Panc1 (cell line): ENCODE measurements around the gene COMTD1. TPM values are rescaled to one million over a fixed set of nuclear protein-coding genes. Genes with fewer than 3 reads are reported as not detected.

Experiments used
- ATAC-seq: fragments of 200-7000 bp; cut with Tn5 transposase; 2 replicates; pipeline ENCODE4 v1.9.1; 2020; ENCODE audit warnings: mild to moderate bottlenecking, moderate library complexity
- BruUV-seq: library from RNA; stranded (reverse); fragments of 400-500 nt; replicated peaks from 2 replicates; lab custom pipeline; 2021; lab: Mats Ljungman, UMichigan
- CTCF ChIA-PET: fragments of 300-600 bp; sonication (Branson Sonifier 250); formaldehyde crosslinking; loops from one replicate; lab custom pipeline; 2022; ENCODE audit warnings: antibody characterized with exemption; lab: Charles Lee
- POLR2A ChIA-PET: fragments of 300-600 bp; sonication (Branson Sonifier 250); formaldehyde crosslinking; loops from one replicate; lab custom pipeline; 2022; ENCODE audit warnings: antibody characterized with exemption; lab: Charles Lee
- DNase-seq: peaks from one replicate; pipeline ENCODE4 v3.0.0-alpha.2; 2010; ENCODE audit warnings: low read depth, low spot score
- H3K27ac ChIP-seq: 2 replicates; pipeline ENCODE4 v1.5.1; 2011; ENCODE audit warnings: mild to moderate bottlenecking, low read length, inconsistent platforms
- H3K27me3 ChIP-seq: fragments of 200-500 bp; sonication (Bioruptor generic); 2 replicates; pipeline ENCODE4 v1.6.0; 2014; ENCODE audit warnings: low read length, inconsistent platforms; ENCODE audit not compliant: control insufficient read depth, insufficient read depth
- H3K36me3 ChIP-seq: fragments of 200-500 bp; sonication (Bioruptor generic); 2 replicates; pipeline ENCODE4 v1.5.1; 2014; ENCODE audit warnings: inconsistent platforms, mild to moderate bottlenecking, low read length, moderate library complexity; ENCODE audit not compliant: control insufficient read depth, insufficient read depth
- H3K4me1 ChIP-seq: 2 replicates; pipeline ENCODE4 v1.5.1; 2011; ENCODE audit warnings: inconsistent platforms, mild to moderate bottlenecking, low read length, moderate library complexity; ENCODE audit not compliant: control insufficient read depth, insufficient read depth
- H3K4me3 ChIP-seq, 2 experiments: 2 replicates each; pipeline ENCODE4 v1.5.1; 2011 to 2012; ENCODE audit warnings: low read depth in 2 of 2, low read length in 2 of 2, mild to moderate bottlenecking in 2 of 2, inconsistent platforms in 1 of 2, moderate library complexity in 1 of 2
- H3K9me3 ChIP-seq: fragments of 200-500 bp; sonication (Bioruptor generic); 2 replicates; pipeline ENCODE4 v1.5.1; 2014; ENCODE audit warnings: low read depth, mild to moderate bottlenecking, inconsistent platforms, low read length, moderate library complexity; ENCODE audit not compliant: control insufficient read depth, insufficient read depth
- POLR2AphosphoS5 ChIP-seq: IDR thresholded peaks from 2 replicates; pipeline ENCODE4 v1.6.1; 2012; ENCODE audit warnings: mild to moderate bottlenecking, low read depth, low read length, moderate library complexity
- SIN3A ChIP-seq: IDR thresholded peaks from 2 replicates; pipeline ENCODE4 v1.6.1; 2012; ENCODE audit warnings: low read depth, mild to moderate bottlenecking, low read length, moderate library complexity, borderline replicate concordance; ENCODE audit not compliant: insufficient read depth
- TCF7L2 ChIP-seq: IDR thresholded peaks from 2 replicates; pipeline ENCODE4 v1.6.1; 2011; ENCODE audit warnings: mild to moderate bottlenecking, low read depth, low read length, inconsistent platforms
- in situ Hi-C: cut with HindIII; loops from 2 replicates; pipeline ENCODE4 v1.10.0; 2016; ENCODE audit warnings: low sequenced_read_pairs, low pct_unique_long_range_greater_than_20kb
- intact Hi-C: fragments of 100-400 bp; cut with micrococcal nuclease; formaldehyde crosslinking; loops from one replicate; pipeline ENCODE4 v1.10.0; 2022; ENCODE audit not compliant: unreplicated experiment
- total RNA-seq: library from RNA; stranded (reverse); gene quantifications from one replicate; pipeline ENCODE4 v1.2.1, GENCODE V29; 2021; ENCODE audit not compliant: unreplicated experiment
- TF ChIP-seq, protein P1 (sequence below), 2 experiments: IDR thresholded peaks; 2 replicates each; pipeline ENCODE4 v1.6.1; 2011 to 2012; ENCODE audit warnings: low read depth in 2 of 2, control low read depth in 1 of 2, low read length in 1 of 2, mild to moderate bottlenecking in 1 of 2, moderate library complexity in 1 of 2; ENCODE audit not compliant: insufficient read depth in 1 of 2
- TF ChIP-seq, protein P2 (sequence below): fragments of 450-650 bp; IDR thresholded peaks from 2 replicates; pipeline ENCODE4 v1.5.1; 2017; ENCODE audit warnings: mild to moderate bottlenecking

The COMTD1 gene
- total RNA-seq, 1 experiment from 2014 or later, result 32.8 TPM

DNA sequence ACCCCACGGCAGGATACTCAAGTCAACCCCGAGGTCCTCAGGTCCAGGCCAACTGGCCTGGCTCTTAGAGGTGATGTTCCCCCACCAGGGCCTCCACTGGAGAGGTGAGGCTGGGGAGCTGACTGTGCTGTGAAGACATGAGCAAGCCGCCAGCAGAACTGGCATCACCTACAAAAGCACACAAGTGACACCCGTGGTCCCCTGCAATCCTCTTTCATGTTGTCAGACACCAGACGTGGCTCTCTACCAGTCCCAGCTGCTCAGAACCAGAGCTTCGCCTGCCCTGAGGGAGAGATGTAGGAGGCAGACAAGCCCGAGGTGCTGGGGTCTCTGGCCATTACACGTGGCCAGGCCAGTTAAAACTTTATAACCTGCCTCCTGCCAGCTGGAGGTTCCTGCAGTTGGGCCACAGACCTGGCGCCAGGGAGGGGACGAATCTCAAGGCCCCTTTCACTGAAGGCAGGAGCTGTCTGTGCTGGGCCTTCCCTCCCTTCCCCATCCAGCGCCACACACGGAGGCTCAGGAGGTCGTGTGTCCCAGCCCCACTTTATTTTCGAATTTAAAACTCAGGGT, 2.2 kb downstream of the COMTD1 start:
- Histone ChIP-seq H3K4me3 (peak overlapping the region; percentile 31 to 54), H3K27ac (peak overlapping the region; percentile 89), H3K27me3 (no peaks in the 10 kb centered on the region), H3K9me3 (no peaks in the 10 kb centered on the region), H3K36me3 (peaks cover 29% of the 10 kb centered on the region), H3K4me1 (peaks cover 32% of the 10 kb centered on the region)
- POLR2A ChIA-PET, result interaction anchor here (0.6 kb wide), 1 partner anchor 157 kb away, joined by 3 read pairs; no protein-coding TSS in a partner anchor
- DNase-seq, result no peak
- in situ Hi-C loops (no loop called here), intact Hi-C loops (loop anchor here (5.0 kb wide), 1 partner anchor 121 kb away; the partner anchor contains the start of gene SAMD8)
- CTCF ChIA-PET, result no interaction called here
- BruUV-seq, result no TSS peak
- ATAC-seq, result peak; percentile 14
- TF ChIP-seq POLR2AphosphoS5 (peak; percentile 67), SIN3A (no peak)

DNA sequence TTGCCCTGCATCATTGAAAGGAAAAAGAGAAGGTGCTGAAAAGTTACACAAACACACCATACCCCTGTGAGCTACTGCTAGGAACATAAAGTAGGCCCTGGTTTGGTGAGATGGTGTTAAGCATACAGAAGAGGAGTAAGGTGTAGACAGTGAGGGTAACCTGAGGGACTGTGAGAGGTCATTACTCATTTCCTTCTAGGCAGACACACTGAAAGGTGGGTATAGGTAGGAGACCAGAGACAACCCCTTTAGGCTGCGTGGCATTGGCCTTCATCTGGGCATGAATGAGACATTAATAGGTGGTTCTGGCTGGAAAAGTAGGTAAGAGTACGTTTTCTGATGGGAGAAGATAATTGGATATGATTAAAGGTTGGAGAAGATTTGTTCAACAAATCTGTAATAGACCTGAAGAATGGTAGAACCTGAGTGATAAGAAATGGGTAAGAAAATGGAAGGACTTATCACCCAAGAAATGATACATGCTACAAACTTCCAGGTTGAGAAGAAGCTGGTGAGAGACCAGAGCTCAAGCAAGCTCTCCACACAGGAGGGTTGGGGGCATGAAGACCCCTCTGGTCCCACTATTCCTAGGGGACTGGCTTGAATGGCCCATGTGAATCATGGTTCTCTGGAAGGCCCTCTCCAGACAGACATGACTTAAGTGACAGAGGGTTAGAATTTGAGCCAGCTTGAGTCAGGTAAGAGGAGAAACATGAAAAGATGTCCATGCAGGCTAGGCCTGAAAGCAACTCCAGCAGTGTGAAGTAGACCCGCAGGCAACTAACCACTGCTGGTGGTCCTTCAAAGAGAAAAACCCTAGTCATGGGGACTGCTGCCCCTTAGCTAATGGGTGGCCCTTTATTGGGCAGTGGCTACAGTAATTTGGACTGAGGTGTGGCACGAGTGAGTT, 3.8 kb downstream of the COMTD1 start:
- peak overlapping the region; percentile 5; the same call in 1 of the 2 replicates for H3K27ac ChIP-seq
- CTCF ChIA-PET, result interaction anchor here (1.0 to 2.0 kb wide), 2 partner anchors 22 to 44 kb away, joined by 3 to 11 read pairs; partner anchors contain the start of gene VDAC2
- intact Hi-C loops, result loop anchor here (2.0 to 5.0 kb wide), 2 partner anchors 43 to 120 kb away; partner anchors contain the start of gene SAMD8

More for the DNA sequence above, 3.8 kb downstream of the COMTD1 start:
- BruUV-seq, result no TSS peak
- POLR2A ChIA-PET, result interaction anchor here (1.1 kb wide), 1 partner anchor 22 kb away, joined by 7 read pairs; no protein-coding TSS in a partner anchor
- H3K4me1 ChIP-seq, result peaks cover 39% of the 10 kb centered on the region
- H3K36me3 ChIP-seq, result peaks cover 31% of the 10 kb centered on the region
- TF ChIP-seq, protein P1, sequence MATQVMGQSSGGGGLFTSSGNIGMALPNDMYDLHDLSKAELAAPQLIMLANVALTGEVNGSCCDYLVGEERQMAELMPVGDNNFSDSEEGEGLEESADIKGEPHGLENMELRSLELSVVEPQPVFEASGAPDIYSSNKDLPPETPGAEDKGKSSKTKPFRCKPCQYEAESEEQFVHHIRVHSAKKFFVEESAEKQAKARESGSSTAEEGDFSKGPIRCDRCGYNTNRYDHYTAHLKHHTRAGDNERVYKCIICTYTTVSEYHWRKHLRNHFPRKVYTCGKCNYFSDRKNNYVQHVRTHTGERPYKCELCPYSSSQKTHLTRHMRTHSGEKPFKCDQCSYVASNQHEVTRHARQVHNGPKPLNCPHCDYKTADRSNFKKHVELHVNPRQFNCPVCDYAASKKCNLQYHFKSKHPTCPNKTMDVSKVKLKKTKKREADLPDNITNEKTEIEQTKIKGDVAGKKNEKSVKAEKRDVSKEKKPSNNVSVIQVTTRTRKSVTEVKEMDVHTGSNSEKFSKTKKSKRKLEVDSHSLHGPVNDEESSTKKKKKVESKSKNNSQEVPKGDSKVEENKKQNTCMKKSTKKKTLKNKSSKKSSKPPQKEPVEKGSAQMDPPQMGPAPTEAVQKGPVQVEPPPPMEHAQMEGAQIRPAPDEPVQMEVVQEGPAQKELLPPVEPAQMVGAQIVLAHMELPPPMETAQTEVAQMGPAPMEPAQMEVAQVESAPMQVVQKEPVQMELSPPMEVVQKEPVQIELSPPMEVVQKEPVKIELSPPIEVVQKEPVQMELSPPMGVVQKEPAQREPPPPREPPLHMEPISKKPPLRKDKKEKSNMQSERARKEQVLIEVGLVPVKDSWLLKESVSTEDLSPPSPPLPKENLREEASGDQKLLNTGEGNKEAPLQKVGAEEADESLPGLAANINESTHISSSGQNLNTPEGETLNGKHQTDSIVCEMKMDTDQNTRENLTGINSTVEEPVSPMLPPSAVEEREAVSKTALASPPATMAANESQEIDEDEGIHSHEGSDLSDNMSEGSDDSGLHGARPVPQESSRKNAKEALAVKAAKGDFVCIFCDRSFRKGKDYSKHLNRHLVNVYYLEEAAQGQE (IDR thresholded peaks at IDR 0.05; ENCODE audit: insufficient read depth in 1 of 2, low read depth in 2 of 2, low read length in 1 of 2), result no peak
- TF ChIP-seq, protein P2, sequence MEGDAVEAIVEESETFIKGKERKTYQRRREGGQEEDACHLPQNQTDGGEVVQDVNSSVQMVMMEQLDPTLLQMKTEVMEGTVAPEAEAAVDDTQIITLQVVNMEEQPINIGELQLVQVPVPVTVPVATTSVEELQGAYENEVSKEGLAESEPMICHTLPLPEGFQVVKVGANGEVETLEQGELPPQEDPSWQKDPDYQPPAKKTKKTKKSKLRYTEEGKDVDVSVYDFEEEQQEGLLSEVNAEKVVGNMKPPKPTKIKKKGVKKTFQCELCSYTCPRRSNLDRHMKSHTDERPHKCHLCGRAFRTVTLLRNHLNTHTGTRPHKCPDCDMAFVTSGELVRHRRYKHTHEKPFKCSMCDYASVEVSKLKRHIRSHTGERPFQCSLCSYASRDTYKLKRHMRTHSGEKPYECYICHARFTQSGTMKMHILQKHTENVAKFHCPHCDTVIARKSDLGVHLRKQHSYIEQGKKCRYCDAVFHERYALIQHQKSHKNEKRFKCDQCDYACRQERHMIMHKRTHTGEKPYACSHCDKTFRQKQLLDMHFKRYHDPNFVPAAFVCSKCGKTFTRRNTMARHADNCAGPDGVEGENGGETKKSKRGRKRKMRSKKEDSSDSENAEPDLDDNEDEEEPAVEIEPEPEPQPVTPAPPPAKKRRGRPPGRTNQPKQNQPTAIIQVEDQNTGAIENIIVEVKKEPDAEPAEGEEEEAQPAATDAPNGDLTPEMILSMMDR, result no peak
- TF ChIP-seq SIN3A (no peak), POLR2AphosphoS5 (peak; percentile 81; the same call in 1 of the 2 replicates), TCF7L2 (no peak)
- ATAC-seq (no peak), DNase-seq (no peak)
- no peak overlapping the region for H3K4me3 ChIP-seq
- no peaks in the 10 kb centered on the region for H3K9me3 ChIP-seq
- H3K27me3 ChIP-seq, result no peaks in the 10 kb centered on the region
- in situ Hi-C loops, result no loop called here
